IPS-20b (cell line): Measurements from ENCODE around the gene ZDHHC11.

Experiments used
- H3K27ac ChIP-seq: one replicate; pipeline ENCODE4 v1.5.1; 2013; ENCODE audit warnings: low read length
- H3K27me3 ChIP-seq: 2 replicates; pipeline ENCODE4 v1.6.1; 2013; ENCODE audit warnings: mild to moderate bottlenecking, low read length, inconsistent platforms; ENCODE audit not compliant: insufficient read depth
- H3K36me3 ChIP-seq: 2 replicates; pipeline ENCODE4 v1.6.1; 2013; ENCODE audit warnings: low read depth, mild to moderate bottlenecking, inconsistent platforms, low read length, moderate library complexity; ENCODE audit not compliant: insufficient read depth
- H3K4me1 ChIP-seq: 2 replicates; pipeline ENCODE4 v1.6.1; 2013; ENCODE audit warnings: mild to moderate bottlenecking, control low read depth, inconsistent platforms, low read length, moderate library complexity; ENCODE audit not compliant: insufficient read depth
- H3K4me3 ChIP-seq: 2 replicates; pipeline ENCODE4 v1.5.1; 2013; ENCODE audit warnings: mild to moderate bottlenecking, low read length, inconsistent platforms
- H3K9ac ChIP-seq: 2 replicates; pipeline ENCODE4 v1.6.1; 2013; ENCODE audit warnings: low read depth, mild to moderate bottlenecking, inconsistent platforms, low read length, moderate library complexity
- H3K9me3 ChIP-seq: 2 replicates; pipeline ENCODE4 v1.6.1; 2013; ENCODE audit warnings: mild to moderate bottlenecking, low read depth, low read length, inconsistent platforms; ENCODE audit not compliant: insufficient read depth

Gene ZDHHC11

GRCh38 chr5:863244-863805, 12.5 kb upstream of the ZDHHC11 start:
- Histone ChIP-seq H3K9ac (no peak overlapping the region), H3K4me3 (no peak overlapping the region), H3K36me3 (peaks cover 63% of the 10 kb centered on the region), H3K27me3 (no peaks in the 10 kb centered on the region), H3K27ac (no peak overlapping the region), H3K4me1 (no peaks in the 10 kb centered on the region), H3K9me3 (no peaks in the 10 kb centered on the region)

- no peak overlapping the region for H3K4me3 ChIP-seq
- H3K36me3 ChIP-seq = peaks cover 56% of the 10 kb centered on the region
- H3K9me3 ChIP-seq = no peaks in the 10 kb centered on the region
- no peaks in the 10 kb centered on the region for H3K4me1 ChIP-seq
- no peak overlapping the region for H3K27ac ChIP-seq
- no peak overlapping the region for H3K9ac ChIP-seq
- no peaks in the 10 kb centered on the region for H3K27me3 ChIP-seq
These were observed 11.8 kb upstream of the ZDHHC11 start for GRCh38 chr5:862367-863243.

- H3K36me3 ChIP-seq = peaks cover 47% of the 10 kb centered on the region
- no peak overlapping the region for H3K9ac ChIP-seq
- no peak overlapping the region for H3K4me3 ChIP-seq
- no peaks in the 10 kb centered on the region for H3K9me3 ChIP-seq
- no peaks in the 10 kb centered on the region for H3K4me1 ChIP-seq
- H3K27ac ChIP-seq = no peak overlapping the region
- H3K27me3 ChIP-seq = no peaks in the 10 kb centered on the region
These were observed 10.9 kb upstream of the ZDHHC11 start for GRCh38 chr5:861442-862366.

GRCh38 chr5:860506-861150, 9.8 kb upstream of the ZDHHC11 start:
- H3K9me3 ChIP-seq = no peaks in the 10 kb centered on the region
- no peak overlapping the region for H3K9ac ChIP-seq
- no peaks in the 10 kb centered on the region for H3K27me3 ChIP-seq
- peaks cover 37% of the 10 kb centered on the region for H3K36me3 ChIP-seq
- H3K4me3 ChIP-seq = no peak overlapping the region
- H3K27ac ChIP-seq = no peak overlapping the region
- H3K4me1 ChIP-seq = no peaks in the 10 kb centered on the region

- Histone ChIP-seq H3K4me1 (no peaks in the 10 kb centered on the region), H3K36me3 (peaks cover 29% of the 10 kb centered on the region), H3K27ac (no peak overlapping the region), H3K27me3 (no peaks in the 10 kb centered on the region), H3K9ac (no peak overlapping the region), H3K4me3 (no peak overlapping the region), H3K9me3 (no peaks in the 10 kb centered on the region)
These were observed 9.1 kb upstream of the ZDHHC11 start for GRCh38 chr5:859798-860296.

- Histone ChIP-seq H3K36me3 (peaks cover 25% of the 10 kb centered on the region), H3K4me1 (no peaks in the 10 kb centered on the region), H3K27ac (no peak overlapping the region), H3K9me3 (no peaks in the 10 kb centered on the region), H3K27me3 (no peaks in the 10 kb centered on the region), H3K4me3 (no peak overlapping the region), H3K9ac (no peak overlapping the region)
These were observed 8.6 kb upstream of the ZDHHC11 start for GRCh38 chr5:859391-859790.

GRCh38 chr5:858726-859125, 7.9 kb upstream of the ZDHHC11 start:
- Histone ChIP-seq H3K27me3 (no peaks in the 10 kb centered on the region), H3K27ac (no peak overlapping the region), H3K4me1 (no peaks in the 10 kb centered on the region), H3K36me3 (peaks cover 18% of the 10 kb centered on the region), H3K9me3 (no peaks in the 10 kb centered on the region), H3K4me3 (no peak overlapping the region), H3K9ac (no peak overlapping the region)

GRCh38 chr5:856531-857425, 6.0 kb upstream of the ZDHHC11 start:
- no peak overlapping the region for H3K9ac ChIP-seq
- no peak overlapping the region for H3K27ac ChIP-seq
- H3K36me3 ChIP-seq = no peaks in the 10 kb centered on the region
- H3K27me3 ChIP-seq = no peaks in the 10 kb centered on the region
- H3K4me3 ChIP-seq = no peak overlapping the region
- H3K9me3 ChIP-seq = no peaks in the 10 kb centered on the region
- no peaks in the 10 kb centered on the region for H3K4me1 ChIP-seq

- Histone ChIP-seq H3K36me3 (no peaks in the 10 kb centered on the region), H3K9ac (no peak overlapping the region), H3K9me3 (no peaks in the 10 kb centered on the region), H3K27ac (no peak overlapping the region), H3K4me1 (no peaks in the 10 kb centered on the region), H3K27me3 (no peaks in the 10 kb centered on the region), H3K4me3 (no peak overlapping the region)
These were observed 5.2 kb upstream of the ZDHHC11 start for GRCh38 chr5:855771-856530.
